ENCODE data around the gene CLCNKA.
"Not testable (repeated sequence)": the region's sequence is repeated elsewhere in the genome, so short reads cannot be mapped to it uniquely, and the experiment has no call there.

Gene CLCNKA

GRCh38 chr1:15997637-15998280 is 24.1 kb upstream of the CLCNKA start:
- DNase-seq (ENCODE audit: low read depth): no peak

DNA sequence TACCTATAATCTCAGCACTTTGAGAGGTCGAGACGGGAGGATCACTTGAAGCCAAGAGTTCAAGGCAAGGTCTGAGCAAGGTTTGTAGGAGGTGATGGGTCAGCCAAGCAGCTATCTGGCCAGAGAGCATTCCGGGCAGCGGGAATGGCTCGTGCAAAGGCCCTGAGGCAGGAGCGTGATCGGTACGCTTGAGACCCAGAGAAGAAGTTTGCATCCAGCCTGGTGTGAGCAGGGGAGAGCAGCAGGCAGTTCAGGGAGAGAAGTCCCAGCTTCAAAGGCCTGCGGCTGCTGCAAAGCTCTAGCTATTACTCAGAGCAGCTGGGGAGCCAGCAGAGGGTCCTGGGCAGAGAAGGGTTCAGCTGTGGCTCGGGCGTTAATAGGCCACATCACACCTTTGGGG is 22.9 kb upstream of the CLCNKA start:
- DNase-seq (ENCODE audit: low read depth): no peak

- DNase-seq (ENCODE audit: low read depth): not testable (repeated sequence)
Measured at GRCh38 chr1:16001274-16001673, 20.6 kb upstream of the CLCNKA start.

GRCh38 chr1:16005597-16005996 is 16.2 kb upstream of the CLCNKA start:
- no peak for DNase-seq (ENCODE audit: low read depth)

DNA sequence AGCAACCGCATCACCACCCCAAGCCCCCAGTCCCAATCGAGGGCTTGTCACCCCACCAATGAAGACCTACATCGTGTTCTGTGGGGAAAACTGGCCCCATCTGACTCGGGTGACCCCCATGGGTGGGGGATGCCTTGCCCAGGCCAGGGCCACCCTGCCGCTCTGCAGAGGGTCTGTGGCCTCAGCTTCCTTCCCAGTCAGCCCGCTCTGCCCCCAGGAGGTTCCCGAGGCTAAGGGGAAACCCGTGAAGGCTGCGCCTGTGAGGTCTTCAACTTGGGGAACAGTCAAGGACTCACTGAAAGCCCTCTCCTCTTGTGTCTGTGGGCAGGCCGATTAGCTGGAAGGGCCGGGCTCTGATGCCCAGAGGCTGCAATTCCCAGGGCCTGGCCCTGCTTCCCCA is 15.8 kb upstream of the CLCNKA start:
- DNase-seq (ENCODE audit: low read depth): no peak

DNA sequence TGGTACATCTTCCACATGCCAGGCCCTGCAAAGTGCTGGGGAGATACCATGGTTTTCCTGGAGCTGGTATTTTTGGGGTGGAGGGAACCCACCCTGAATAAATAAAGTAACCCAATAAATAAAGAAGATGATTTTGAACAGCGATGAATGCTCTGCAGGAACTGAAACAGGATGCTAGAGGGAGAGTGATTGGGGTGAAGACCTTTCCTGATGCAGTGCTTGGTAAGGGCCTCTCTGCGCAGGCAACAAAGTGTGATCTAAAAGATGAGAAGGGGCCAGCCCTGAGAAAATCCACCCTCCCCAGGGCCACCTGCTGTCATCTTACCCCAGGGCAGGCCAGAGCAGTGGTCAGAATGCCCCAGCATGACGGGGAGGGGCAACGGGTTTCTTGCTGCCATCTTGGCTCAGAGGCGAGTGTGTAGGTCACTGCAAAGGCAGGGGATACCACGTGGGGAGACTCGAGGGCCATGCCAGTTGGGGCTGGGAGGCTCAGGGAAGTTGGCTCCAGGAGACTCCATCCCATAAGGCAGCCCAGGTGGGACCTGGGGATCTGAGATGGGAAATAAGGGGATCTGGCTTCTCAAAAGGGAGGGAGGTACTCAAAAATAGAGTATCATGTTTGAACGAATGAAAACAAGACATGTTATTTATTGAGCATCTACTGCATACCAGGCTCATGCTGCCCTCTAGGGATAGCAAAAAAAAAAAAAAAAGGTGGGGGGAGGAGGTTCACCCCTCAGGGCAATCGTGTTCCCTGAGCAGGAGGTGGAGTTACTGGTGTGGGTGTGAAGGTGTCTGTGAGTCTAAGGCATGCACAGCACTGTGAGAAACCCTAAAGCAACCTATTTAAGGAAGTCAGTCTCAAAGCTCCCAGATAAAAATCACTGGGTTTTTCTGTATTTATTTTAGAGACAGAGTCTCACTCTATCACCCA is 15.0 kb upstream of the CLCNKA start:
- peak; percentile 49 for DNase-seq (ENCODE audit: low read depth)

- DNase-seq (ENCODE audit: low read depth): no peak
Measured at GRCh38 chr1:16007671-16008341, 14.0 kb upstream of the CLCNKA start.

- peak; percentile 58 for DNase-seq (ENCODE audit: low read depth)
Measured at GRCh38 chr1:16009030-16009460, 12.8 kb upstream of the CLCNKA start.

- no peak for DNase-seq (ENCODE audit: low read depth)
Measured at GRCh38 chr1:16009678-16010077, 12.2 kb upstream of the CLCNKA start.

GRCh38 chr1:16010837-16011236 is 11.0 kb upstream of the CLCNKA start:
- DNase-seq (ENCODE audit: low read depth): no peak

DNA sequence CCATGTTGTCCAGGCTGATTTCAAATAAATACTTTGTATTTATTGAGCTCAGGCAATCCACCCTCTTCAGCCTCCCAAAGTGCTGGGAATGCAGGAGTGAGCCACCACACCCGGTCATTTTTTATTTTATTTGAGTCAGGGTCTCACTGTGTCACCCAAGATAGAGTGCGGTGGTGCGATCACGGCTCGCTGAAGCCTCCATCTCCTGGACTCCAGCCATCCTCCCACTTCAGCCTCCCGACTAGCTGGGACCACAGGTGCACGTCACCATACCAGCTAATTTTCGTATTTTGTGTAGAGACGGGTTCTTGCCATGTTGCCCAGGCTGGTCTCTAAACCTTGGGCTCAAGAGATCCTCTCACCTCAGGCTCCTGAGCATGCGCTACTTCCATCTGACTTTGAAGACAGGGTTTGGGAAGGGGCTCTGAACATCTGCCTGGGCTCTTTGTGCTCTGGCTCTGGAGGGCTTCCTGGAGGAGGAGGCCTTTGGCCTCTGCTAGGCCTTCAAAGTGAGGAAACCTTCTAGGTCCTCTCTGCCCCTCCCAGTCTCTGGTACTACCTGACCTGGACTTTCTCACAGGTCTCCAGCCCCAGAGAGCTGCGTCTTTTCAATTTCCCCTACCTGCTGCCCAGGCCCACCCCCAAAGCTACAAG is 9.8 kb upstream of the CLCNKA start:
- DNase-seq (ENCODE audit: low read depth): no peak

DNA sequence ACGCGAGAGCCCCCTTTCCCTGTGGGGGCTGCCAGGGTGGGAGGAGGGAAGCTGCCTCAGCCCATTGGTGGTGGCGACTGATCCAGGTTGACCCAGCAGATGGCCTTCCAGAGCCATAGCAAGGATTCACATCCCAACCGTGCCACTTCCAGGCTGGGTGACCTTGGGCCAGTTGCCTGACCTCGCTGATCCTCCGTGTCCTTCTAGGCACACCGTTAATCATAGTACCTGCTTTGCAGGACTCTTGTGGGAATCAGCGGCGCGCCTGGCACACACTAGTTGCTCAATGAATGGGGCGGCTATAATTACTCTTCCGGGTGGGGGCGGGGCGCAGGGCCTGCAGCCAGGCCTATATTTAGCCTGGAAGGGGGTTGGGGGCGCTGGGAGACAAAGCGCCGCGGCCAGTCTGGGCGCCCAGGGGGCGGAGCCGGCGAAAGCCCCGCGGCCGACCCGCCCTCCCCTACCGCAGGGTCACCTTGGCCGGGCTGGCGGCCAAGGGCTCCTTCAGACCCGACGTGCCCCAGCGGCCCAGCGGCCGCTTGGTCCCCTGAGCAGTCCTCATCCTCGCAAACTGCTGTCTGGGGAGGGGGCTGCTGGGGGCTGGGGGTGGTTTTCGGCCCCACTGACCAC is 9.1 kb upstream of the CLCNKA start:
- DNase-seq (ENCODE audit: low read depth): peak; percentile 73

- peak; percentile 82 for DNase-seq (ENCODE audit: low read depth)
Measured at GRCh38 chr1:16013220-16013907, 8.5 kb upstream of the CLCNKA start.

- no peak for DNase-seq (ENCODE audit: low read depth)
Measured at GRCh38 chr1:16013908-16014258, 8.0 kb upstream of the CLCNKA start.

- no peak for DNase-seq (ENCODE audit: low read depth)
Measured at GRCh38 chr1:16014509-16015482, 7.0 kb upstream of the CLCNKA start.

- DNase-seq (ENCODE audit: low read depth): no peak
Measured at GRCh38 chr1:16015491-16015890, 6.3 kb upstream of the CLCNKA start.

DNA sequence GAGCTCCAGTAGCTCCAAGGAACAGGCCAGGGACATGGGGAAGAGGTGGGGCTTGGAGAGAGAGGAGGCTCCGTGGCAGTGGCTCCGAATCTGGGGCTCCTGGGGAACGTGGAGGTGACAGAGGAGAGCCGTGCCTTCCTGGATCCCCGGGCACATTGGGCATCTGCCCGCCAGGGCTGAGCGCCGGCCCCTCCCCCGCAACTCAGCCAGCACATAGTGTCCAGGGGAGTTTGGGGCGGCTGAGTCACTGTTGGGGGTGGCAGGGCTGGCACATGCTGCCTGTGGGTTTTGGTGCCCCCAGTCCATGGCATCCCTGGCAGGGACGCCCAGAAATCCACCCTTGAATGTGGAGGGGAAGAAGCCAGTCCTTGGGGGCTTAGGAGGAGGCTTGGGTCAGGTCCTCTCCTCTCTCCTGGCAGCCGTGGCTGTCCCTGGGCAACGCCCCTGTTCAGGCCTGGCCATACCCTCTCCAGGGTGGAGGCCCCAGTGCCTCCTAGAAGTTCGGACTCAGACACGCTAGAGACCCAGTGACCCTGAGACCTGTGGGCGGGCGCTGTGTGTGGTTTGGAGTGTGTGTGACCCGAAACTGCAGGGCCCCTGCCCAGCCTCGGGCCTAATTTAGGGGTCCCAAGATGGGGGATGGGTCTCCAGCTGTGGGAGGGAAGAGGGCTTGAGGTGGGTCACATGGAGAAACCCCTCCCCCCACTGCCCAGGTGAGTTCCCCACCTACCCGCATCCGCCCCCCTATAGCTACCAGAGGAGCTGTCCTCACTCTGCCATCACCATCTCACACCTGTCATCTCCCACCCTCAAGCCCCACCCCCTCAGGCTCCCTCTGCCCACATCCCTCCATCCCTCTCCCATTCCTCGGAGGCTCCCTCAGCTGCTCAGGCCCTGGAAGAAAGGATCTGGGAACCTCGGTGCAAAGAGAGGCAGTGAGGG is 5.6 kb upstream of the CLCNKA start:
- DNase-seq (ENCODE audit: low read depth): no peak

DNA sequence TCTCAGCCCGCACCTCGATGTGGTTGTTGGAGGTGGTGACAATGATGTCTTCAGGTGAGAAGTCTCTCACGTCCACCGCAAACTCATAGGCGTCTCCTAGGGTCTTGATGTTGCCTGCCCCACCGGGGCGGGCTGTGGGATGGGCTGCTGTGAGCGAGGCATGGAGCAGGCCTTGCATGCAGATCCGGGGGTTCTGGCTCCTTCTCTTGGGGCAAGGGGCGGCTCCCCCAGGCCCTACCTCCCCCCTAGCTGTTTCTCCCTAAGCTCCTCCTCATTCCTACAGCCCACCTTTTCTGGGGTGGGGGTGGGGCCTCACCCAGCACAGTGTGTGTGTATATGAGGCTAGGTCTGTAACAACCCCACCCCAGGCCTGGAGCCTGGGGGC is 4.8 kb upstream of the CLCNKA start:
- DNase-seq (ENCODE audit: low read depth): no peak

All from iris pigment epithelial cell (primary cell).